Psoas muscle (tissue), 8 donors: ENCODE results near the gene PEX16. TPM values are rescaled to one million over a fixed set of nuclear protein-coding genes. Genes with fewer than 3 reads are reported as not detected.

Source experiments
- ATAC-seq, 4 donors: fragments of 200-7000 bp; cut with Tn5 transposase; one replicate each; pipeline ENCODE4 v1.9.1; 2020; ENCODE audit warnings: moderate library complexity in 3 of 4, mild to moderate bottlenecking in 2 of 4
- DNase-seq, 2 donors: peaks; one replicate each; pipeline ENCODE4 v3.0.0-alpha.2; 2020
- H3K27ac ChIP-seq: fragments of 200-600 bp; one replicate; pipeline ENCODE4 v1.8.0; 2022
- H3K27me3 ChIP-seq, 3 donors: fragments of 200-600 bp in 1 of 3; one replicate each; pipeline versions ENCODE4 v1.6.1 to v1.8.0; 2013 to 2022; ENCODE audit warnings: low read length in 2 of 3, mild to moderate bottlenecking in 2 of 3, moderate library complexity in 1 of 3; ENCODE audit not compliant: insufficient read depth in 3 of 3
- H3K36me3 ChIP-seq, 2 donors: fragments of 200-600 bp in 1 of 2; one replicate each; pipeline versions ENCODE4 v1.6.1 to v1.8.0; 2013 to 2022; ENCODE audit warnings: low read depth in 1 of 2, mild to moderate bottlenecking in 1 of 2, moderate library complexity in 1 of 2; ENCODE audit not compliant: insufficient read depth in 1 of 2
- H3K4me1 ChIP-seq: fragments of 200-600 bp; one replicate; pipeline ENCODE4 v1.8.0; 2022
- H3K4me3 ChIP-seq: fragments of 200-600 bp; one replicate; pipeline ENCODE4 v1.8.0; 2022; ENCODE audit warnings: mild to moderate bottlenecking
- H3K9me3 ChIP-seq: fragments of 200-600 bp; one replicate; pipeline ENCODE4 v1.8.0; 2022
- CTCF ChIP-seq: fragments of 200-600 bp; IDR thresholded peaks from one replicate; pipeline ENCODE4 v1.8.0; 2022; ENCODE audit warnings: antibody characterized with exemption
- WGBS, 3 donors: extraction: QIAGEN DNeasy Blood & Tissue Kit; methylation state at CpG; one replicate each; pipeline versions ENCODE4 v1.1.6 to v1.1.7; 2013; 5-methylcytosine and 5-hydroxymethylcytosine counted together
- intact Hi-C, 2 donors: fragments of 100-400 bp; cut with DNase I; formaldehyde crosslinking; loops; one replicate each; pipeline versions ENCODE4 v1.11.0 to v1.14.2; 2022
- polyA plus RNA-seq, 3 donors: library from polyadenylated mRNA; stranded (reverse); fragments of 200-250 nt; gene quantifications; one replicate each; pipeline ENCODE4 v1.2.3, GENCODE V29; 2013
- total RNA-seq, 4 donors: library from RNA; stranded (reverse); fragmentation: NEBNext Ultra II Directional in 2 of 4; extraction: Animal tissue kit (Norgen Biotek cat#: 25700) in 2 of 4; gene quantifications; one replicate each; pipeline versions ENCODE4 v1.2.1 to v1.2.4, GENCODE V29; 2021 to 2023
- donor health status: healthy with polysubstance abuse.
- donor health status: DM: no; HTN: no; CAD: no; lungs with moderate emphysema.
- donor health status: Bipolar disorder and iron deficiency.
- donor health status: healthy.
- donor health status: DM: yes; HTN: yes; CAD: no.
- donor health status: DM: no; HTN: no; CAD: no.
- donor health status: DM: no; HTN: no; CAD: no.
- donor health status: DM: yes; HTN: yes; CAD: no.

The PEX16 gene
- total and polyA plus RNA-seq, 7 donors = 12.1 to 23.5 (median 19.7) TPM

GRCh38 chr11:45926536-45927331 lies 9.1 kb upstream of the PEX16 start:
- no peak overlapping the region for H3K27ac ChIP-seq
- ATAC-seq (no peak), DNase-seq (peak in 1 of 2 donors; percentile 43)
- H3K4me1 ChIP-seq = peaks cover 6% of the 10 kb centered on the region
- 81 to 82% (median 82%) methylated on average over 12 of the region's 12 CpGs for WGBS, 3 donors
- H3K27me3 ChIP-seq = peaks cover 0 to 34% (median 13%) of the 10 kb centered on the region in 3 donors
- intact Hi-C loops = no loop called here
- H3K9me3 ChIP-seq = no peaks in the 10 kb centered on the region
- peaks cover 0 to 1% of the 10 kb centered on the region in 2 donors for H3K36me3 ChIP-seq
- no peak for TF ChIP-seq CTCF
- H3K4me3 ChIP-seq = no peak overlapping the region

GRCh38 chr11:45926001-45926401 lies 8.3 kb upstream of the PEX16 start:
- intact Hi-C loops = no loop called here
- 44 to 52% (median 48%) methylated on average over 12 of the region's 12 CpGs for WGBS, 3 donors
- DNase-seq (peak in 1 of 2 donors; percentile 44), ATAC-seq (no peak)
- Histone ChIP-seq H3K4me1 (peaks cover 6% of the 10 kb centered on the region), H3K27me3 (peaks cover 0 to 34% (median 13%) of the 10 kb centered on the region in 3 donors), H3K27ac (no peak overlapping the region), H3K9me3 (no peaks in the 10 kb centered on the region), H3K36me3 (no peaks in the 10 kb centered on the region), H3K4me3 (no peak overlapping the region)
- no peak for TF ChIP-seq CTCF

- no peaks in the 10 kb centered on the region for H3K9me3 ChIP-seq
- no peak for ATAC-seq
- H3K27me3 ChIP-seq = peaks cover 0 to 34% (median 13%) of the 10 kb centered on the region in 3 donors
- intact Hi-C loops = no loop called here
- WGBS, 3 donors = 76 to 92% (median 90%) methylated on average over 3 of the region's 3 CpGs
- DNase-seq = no peak
- no peak overlapping the region for H3K27ac ChIP-seq
- no peak for TF ChIP-seq CTCF
- no peaks in the 10 kb centered on the region for H3K36me3 ChIP-seq
- no peak overlapping the region for H3K4me3 ChIP-seq
- H3K4me1 ChIP-seq = peaks cover 6% of the 10 kb centered on the region
Observed at GRCh38 chr11:45925550-45925949, 7.9 kb upstream of the PEX16 start.

- Histone ChIP-seq H3K27ac (no peak overlapping the region), H3K4me1 (peaks cover 6% of the 10 kb centered on the region), H3K9me3 (no peaks in the 10 kb centered on the region), H3K27me3 (peaks cover 0 to 34% (median 13%) of the 10 kb centered on the region in 3 donors), H3K4me3 (no peak overlapping the region), H3K36me3 (no peaks in the 10 kb centered on the region)
- no peak for ATAC-seq
- DNase-seq = no peak
- intact Hi-C loops = no loop called here
- no peak for TF ChIP-seq CTCF
- 81 to 84% (median 84%) methylated on average over 6 of the region's 6 CpGs for WGBS, 3 donors
Observed at GRCh38 chr11:45924927-45925326, 7.2 kb upstream of the PEX16 start.
